MCF 10A (cell line): ENCODE measurements around the gene SNX19. TPM values are rescaled to one million over a fixed set of nuclear protein-coding genes. Genes with fewer than 3 reads are reported as not detected.
A peak's percentile ranks its signal among the peaks of the same experiment; 100 is the strongest.

Experiments
- BruUV-seq: library from RNA; stranded (reverse); fragments of 400-500 nt; replicated peaks from 2 replicates; lab custom pipeline; 2021; lab: Mats Ljungman, UMichigan
- CTCF ChIA-PET: fragments of 300-600 bp; sonication (Branson Sonifier 250); formaldehyde crosslinking; extraction: SDS; loops from one replicate; lab custom pipeline; 2021; ENCODE audit warnings: antibody characterized with exemption, inconsistent platforms; lab: Yijun Ruan, JAX
- POLR2A ChIA-PET: fragments of 300-600, 350-650 bp; sonication (Branson Sonifier 250); formaldehyde crosslinking; extraction: SDS; loops from one replicate; lab custom pipeline; 2020; ENCODE audit warnings: antibody characterized with exemption, inconsistent platforms; lab: Yijun Ruan, JAX
- DNase-seq: peaks from one replicate; pipeline ENCODE4 v3.0.0-alpha.2; 2018; ENCODE audit not compliant: unreplicated experiment
- H3K27ac Mint-ChIP-seq: one replicate; pipeline ENCODE4 v1.8.0; 2022; ENCODE audit warnings: mild to moderate bottlenecking, low read depth, mixed read lengths; ENCODE audit not compliant: unreplicated experiment
- H3K27me3 Mint-ChIP-seq: one replicate; pipeline ENCODE4 v1.8.0; 2022; ENCODE audit warnings: mixed read lengths; ENCODE audit not compliant: insufficient read depth, unreplicated experiment
- H3K36me3 Mint-ChIP-seq: one replicate; pipeline ENCODE4 v1.8.0; 2022; ENCODE audit warnings: mild to moderate bottlenecking, moderate library complexity, mixed read lengths; ENCODE audit not compliant: insufficient read depth, unreplicated experiment
- H3K4me1 Mint-ChIP-seq: one replicate; pipeline ENCODE4 v1.8.0; 2022; ENCODE audit warnings: mixed read lengths; ENCODE audit not compliant: insufficient read depth, unreplicated experiment
- H3K4me3 Mint-ChIP-seq: one replicate; pipeline ENCODE4 v1.8.0; 2022; ENCODE audit warnings: mild to moderate bottlenecking, moderate library complexity, mixed read lengths; ENCODE audit not compliant: unreplicated experiment
- H3K9me3 Mint-ChIP-seq: one replicate; pipeline ENCODE4 v1.8.0; 2022; ENCODE audit warnings: mixed read lengths; ENCODE audit not compliant: unreplicated experiment
- CTCF ChIP-seq: fragments of 200-600 bp; IDR thresholded peaks from one replicate; pipeline ENCODE4 v1.8.0; 2022; ENCODE audit warnings: antibody characterized with exemption, mild to moderate bottlenecking; ENCODE audit not compliant: unreplicated experiment
- intact Hi-C: fragments of 100-400 bp; cut with micrococcal nuclease; formaldehyde crosslinking; loops from 2 replicates; pipeline ENCODE4 v1.14.1; 2022
- total RNA-seq: library from RNA; stranded (reverse); gene quantifications from 2 replicates; pipeline ENCODE4 v1.2.3, GENCODE V29; 2022

Gene SNX19
- total RNA-seq, 1 experiment from 2014 or later = 53.5 TPM

DNA sequence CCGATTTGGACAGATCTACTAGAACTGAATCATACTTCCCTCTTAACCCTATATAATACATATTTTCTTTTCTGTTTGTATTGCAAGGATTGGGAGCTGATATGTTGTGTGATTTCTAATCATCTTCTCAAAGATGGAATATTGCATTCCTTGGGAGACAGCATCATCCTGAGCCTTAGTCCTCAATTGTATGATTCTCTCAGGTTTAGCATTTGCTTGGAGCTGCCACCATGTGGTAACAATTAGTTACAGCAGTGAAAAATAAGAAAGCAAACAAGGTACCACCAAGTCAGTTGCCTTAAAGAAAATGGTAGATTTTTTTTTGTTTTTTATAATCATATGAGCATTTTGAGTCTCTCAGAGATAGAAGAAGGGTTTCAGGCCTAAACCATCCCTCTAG lies 11.9 kb downstream of the SNX19 start:
- DNase-seq = peak; percentile 25
- no peak for TF ChIP-seq CTCF
- no TSS peak for BruUV-seq
- H3K27me3 Mint-ChIP-seq = no peaks in the 10 kb centered on the region
- peaks cover 13% of the 10 kb centered on the region for H3K4me1 Mint-ChIP-seq
- no peak overlapping the region for H3K27ac Mint-ChIP-seq
- POLR2A ChIA-PET = interaction anchor here (0.6 to 2.0 kb wide), 3 partner anchors 11 to 21 kb away, joined by 4 to 6 read pairs (median 4); no protein-coding TSS in a partner anchor
- H3K9me3 Mint-ChIP-seq = no peaks in the 10 kb centered on the region
- intact Hi-C loops = no loop called here
- no peak overlapping the region for H3K4me3 Mint-ChIP-seq
- peaks cover 85% of the 10 kb centered on the region for H3K36me3 Mint-ChIP-seq
- CTCF ChIA-PET = interaction anchor here (0.5 to 4.5 kb wide), 16 partner anchors 9 to 818 kb away, joined by 3 to 36 read pairs (median 4); partner anchors contain the start of gene SNX19

- POLR2A ChIA-PET = interaction anchor here (1.0 kb wide), 1 partner anchor 13 kb away, joined by 3 read pairs; no protein-coding TSS in a partner anchor
- no peak overlapping the region for H3K27ac Mint-ChIP-seq
- H3K27me3 Mint-ChIP-seq = no peaks in the 10 kb centered on the region
- TF ChIP-seq CTCF = no peak
- H3K36me3 Mint-ChIP-seq = peaks cover 86% of the 10 kb centered on the region
- no TSS peak for BruUV-seq
- CTCF ChIA-PET = interaction anchor here (0.6 to 4.5 kb wide), 7 partner anchors 8 to 719 kb away, joined by 3 to 26 read pairs (median 3); partner anchors contain the start of gene SNX19
- no peak for DNase-seq
- no peaks in the 10 kb centered on the region for H3K9me3 Mint-ChIP-seq
- peaks cover 10% of the 10 kb centered on the region for H3K4me1 Mint-ChIP-seq
- H3K4me3 Mint-ChIP-seq = no peak overlapping the region
- intact Hi-C loops = no loop called here
These were observed 13.9 kb downstream of the SNX19 start for GRCh38 chr11:130902380-130902779.

- peaks cover 15% of the 10 kb centered on the region for H3K4me1 Mint-ChIP-seq
- intact Hi-C loops = no loop called here
- no peak for TF ChIP-seq CTCF
- POLR2A ChIA-PET = interaction anchor here (0.8 to 1.3 kb wide), 3 partner anchors 16 to 670 kb away, joined by 3 to 4 read pairs (median 3); no protein-coding TSS in a partner anchor
- H3K4me3 Mint-ChIP-seq = no peak overlapping the region
- no peak overlapping the region for H3K27ac Mint-ChIP-seq
- DNase-seq = no peak
- H3K36me3 Mint-ChIP-seq = peaks cover 72% of the 10 kb centered on the region
- no peaks in the 10 kb centered on the region for H3K27me3 Mint-ChIP-seq
- CTCF ChIA-PET = interaction anchor here (0.7 to 6.6 kb wide), 7 partner anchors 10 to 467 kb away, joined by 3 to 132 read pairs (median 6); partner anchors contain the start of genes ADAMTS8 and SNX19
- no peaks in the 10 kb centered on the region for H3K9me3 Mint-ChIP-seq
- BruUV-seq = no TSS peak
These were observed 17.2 kb downstream of the SNX19 start for GRCh38 chr11:130899106-130899505.

- no TSS peak for BruUV-seq
- ChIA-PET CTCF (interaction anchor here (0.7 to 6.6 kb wide), 10 partner anchors 8 to 465 kb away, joined by 3 to 132 read pairs (median 4); partner anchors contain the start of gene ADAMTS8), POLR2A (interaction anchor here (0.7 to 1.3 kb wide), 5 partner anchors 9 to 668 kb away, joined by 3 to 4 read pairs (median 3); no protein-coding TSS in a partner anchor)
- no peak for TF ChIP-seq CTCF
- Mint-ChIP-seq H3K27ac (peak overlapping the region; percentile 66), H3K36me3 (peaks cover 57% of the 10 kb centered on the region), H3K4me1 (peaks cover 15% of the 10 kb centered on the region), H3K4me3 (peak overlapping the region; percentile 37), H3K27me3 (no peaks in the 10 kb centered on the region), H3K9me3 (no peaks in the 10 kb centered on the region)
- DNase-seq = peak; percentile 94
- intact Hi-C loops = no loop called here
These were observed 18.8 kb downstream of the SNX19 start for GRCh38 chr11:130897262-130898182.
